Activated CD4-positive, alpha-beta T cell treated with anti-CD3 and anti-CD28 coated beads, Interleukin-2, Interleukin-4, amounts not matched to agents 100 ng/mL and 50 ng/mL, durations not matched to agents 16 hours and 8 hours (primary cell): Measurements from ENCODE around the gene SLC39A3.

Experiments used
- DNase-seq: peaks from one replicate; pipeline ENCODE4 v3.0.0-alpha.2; 2020; ENCODE audit warnings: low spot score

Gene SLC39A3

DNA sequence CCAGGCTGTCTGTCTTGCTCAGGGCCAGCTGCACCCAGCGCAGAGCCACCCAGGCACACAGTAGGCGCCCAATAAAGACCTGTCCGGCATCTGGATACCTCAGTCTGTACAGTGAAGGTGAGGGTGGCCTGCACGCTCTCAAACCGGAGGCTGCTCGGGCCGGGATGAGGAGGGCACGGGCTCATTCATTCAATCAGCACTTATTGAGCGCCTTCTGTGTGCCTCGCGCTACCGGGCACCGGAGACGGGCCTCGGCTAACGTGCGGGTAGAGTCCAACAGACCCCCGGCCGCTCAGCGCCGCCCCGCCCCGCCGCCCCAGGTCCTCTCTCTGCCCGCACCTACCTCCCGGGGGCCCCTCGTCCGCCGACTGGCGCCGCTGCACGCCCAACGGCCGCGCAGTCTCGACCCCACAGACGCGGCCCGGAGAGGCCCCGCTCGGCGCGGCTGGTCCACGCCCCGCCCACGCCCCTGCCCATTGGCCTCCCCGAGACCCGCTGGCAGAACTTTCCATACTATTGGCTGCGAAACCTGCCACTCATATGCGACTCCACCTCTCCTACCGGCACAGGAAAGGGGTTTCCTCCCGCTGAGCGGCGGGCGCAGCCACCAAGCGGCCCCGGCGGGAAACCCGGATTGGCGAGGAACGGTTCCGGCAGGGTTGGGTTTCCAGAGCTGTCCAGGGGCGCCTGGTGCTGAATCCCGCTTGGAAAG is at the start of gene SLC39A3:
Gene SLC39A3 (minus strand): TSS at position 416 of the 712 bp plus-strand sequence. CDS start 2,760 bp downstream, outside the sequence.
- peak; percentile 100 for DNase-seq

- no peak for DNase-seq
Measured at GRCh38 chr19:2788237-2788636, 48.4 kb upstream of the SLC39A3 start.

DNA sequence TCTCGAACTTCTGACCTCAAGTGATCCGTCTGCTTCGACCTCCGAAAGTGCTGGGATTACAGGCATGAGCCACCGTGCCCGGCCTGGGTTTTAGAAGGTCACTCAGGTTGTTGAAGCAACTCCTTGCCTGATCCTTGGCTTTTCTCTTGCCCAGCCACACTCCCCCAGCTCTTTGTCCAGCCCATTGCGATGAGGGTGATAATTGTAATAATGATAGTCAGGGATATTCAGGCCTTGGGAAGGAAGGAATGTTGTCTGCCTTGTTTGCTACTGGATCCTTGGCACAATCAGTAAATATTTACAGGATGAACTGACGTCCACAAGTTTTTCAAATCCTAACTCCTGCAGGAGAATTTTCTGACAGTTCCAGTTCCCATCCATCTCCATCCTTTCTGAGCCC is 47.3 kb upstream of the SLC39A3 start:
- DNase-seq = no peak

- DNase-seq = peak; percentile 99
Measured at GRCh38 chr19:2785244-2785997, 45.6 kb upstream of the SLC39A3 start, which contains the start of gene THOP1. THOP1 (plus strand) TSS chr19:2785503; CDS start chr19:2785663, 160 bp downstream.

GRCh38 chr19:2783781-2784145 is 43.9 kb upstream of the SLC39A3 start:
- no peak for DNase-seq

DNA sequence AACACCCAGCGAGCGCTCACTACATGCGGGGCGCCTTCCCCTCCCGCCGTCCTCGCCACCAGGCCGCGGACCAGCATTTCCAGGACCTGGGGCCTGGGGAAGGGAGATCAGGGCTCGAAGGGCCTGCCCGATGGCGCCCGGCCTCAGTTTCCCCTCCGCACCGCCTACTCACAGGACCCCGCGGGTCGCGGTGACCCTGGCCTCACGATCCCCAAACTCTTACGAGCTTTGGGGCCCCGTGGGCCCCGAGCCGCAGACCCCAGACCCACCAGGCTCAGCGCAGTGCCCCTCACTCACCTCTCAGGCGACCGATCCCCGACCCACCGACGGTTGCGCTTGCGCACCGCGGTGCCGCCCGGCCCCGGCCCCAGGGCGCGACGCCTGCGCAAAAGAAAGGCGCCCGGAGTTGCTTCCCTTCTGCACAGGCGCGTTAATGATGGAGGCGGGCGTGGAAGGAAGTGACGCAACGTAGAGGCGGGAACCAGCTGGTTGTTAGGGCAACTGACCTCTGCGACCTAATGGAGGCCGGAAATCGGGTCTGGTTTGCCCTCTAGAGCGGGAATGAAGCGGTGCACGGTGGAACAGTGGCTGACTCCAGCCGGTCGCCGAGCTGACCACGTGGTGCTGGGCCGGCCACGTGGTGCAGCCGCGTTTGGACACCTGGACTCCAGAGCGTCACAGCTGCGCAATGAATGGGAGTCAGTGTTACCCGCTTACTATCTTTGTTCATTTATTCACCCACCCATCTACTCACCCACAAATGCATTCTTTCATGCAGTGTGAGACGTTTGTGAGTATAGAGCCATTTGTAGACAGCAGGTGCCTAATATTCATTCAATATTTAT is 43.3 kb upstream of the SLC39A3 start, which contains the start of gene SGTA:
Gene SGTA (minus strand): TSS at position 338 of the 845 bp plus-strand sequence. CDS start 14,205 bp downstream, outside the sequence.
- DNase-seq = peak; percentile 99

DNA sequence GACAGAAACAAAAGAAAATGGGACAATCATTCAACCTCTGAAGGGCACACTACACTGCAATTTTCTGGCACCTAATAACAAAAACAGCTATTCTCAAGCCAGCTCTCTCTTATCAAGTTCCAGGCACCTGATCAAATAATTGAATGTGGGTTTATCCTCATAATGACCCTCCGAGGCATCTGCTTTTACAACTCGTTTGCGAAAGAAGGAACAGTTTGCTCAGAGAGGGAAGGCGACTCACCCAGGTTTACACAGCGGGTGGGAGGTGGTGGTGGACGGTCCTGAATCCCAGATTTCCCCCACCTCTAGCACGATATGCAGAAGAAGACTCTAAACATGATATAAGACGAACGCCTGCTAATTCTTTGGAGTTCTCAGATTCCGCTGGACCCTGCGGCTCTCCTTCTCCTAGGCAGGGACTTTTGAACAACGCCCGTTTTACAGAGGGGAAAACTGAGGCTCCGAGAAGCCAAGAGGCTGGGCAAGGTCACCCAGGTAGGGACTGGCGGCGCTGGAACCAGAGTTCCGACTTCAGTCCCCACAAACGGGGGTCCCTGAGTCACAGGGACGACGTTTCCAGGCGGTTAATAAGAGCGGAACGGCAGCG is 42.6 kb upstream of the SLC39A3 start:
- DNase-seq = no peak

DNA sequence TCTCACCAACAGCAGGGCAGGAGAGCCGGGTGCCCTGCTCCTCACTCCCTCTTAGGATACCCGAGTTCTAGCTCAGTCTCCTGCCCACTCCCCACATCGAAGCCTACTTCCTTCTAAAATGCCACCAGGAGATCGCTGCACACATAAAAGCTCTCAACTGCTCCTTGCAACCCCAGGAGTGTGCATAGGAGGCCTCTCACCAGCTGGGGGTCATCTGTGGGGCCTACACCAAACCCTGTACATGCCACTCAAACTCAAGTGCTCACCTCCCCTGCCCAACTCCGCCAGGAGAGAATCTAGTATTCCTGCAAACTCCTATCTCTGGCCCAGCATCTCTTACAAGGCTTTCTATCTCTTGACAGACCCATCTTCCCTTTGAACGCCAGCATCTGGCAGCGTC is 40.5 kb upstream of the SLC39A3 start:
- no peak for DNase-seq

- DNase-seq = no peak
Measured at GRCh38 chr19:2779121-2779740, 39.4 kb upstream of the SLC39A3 start.

DNA sequence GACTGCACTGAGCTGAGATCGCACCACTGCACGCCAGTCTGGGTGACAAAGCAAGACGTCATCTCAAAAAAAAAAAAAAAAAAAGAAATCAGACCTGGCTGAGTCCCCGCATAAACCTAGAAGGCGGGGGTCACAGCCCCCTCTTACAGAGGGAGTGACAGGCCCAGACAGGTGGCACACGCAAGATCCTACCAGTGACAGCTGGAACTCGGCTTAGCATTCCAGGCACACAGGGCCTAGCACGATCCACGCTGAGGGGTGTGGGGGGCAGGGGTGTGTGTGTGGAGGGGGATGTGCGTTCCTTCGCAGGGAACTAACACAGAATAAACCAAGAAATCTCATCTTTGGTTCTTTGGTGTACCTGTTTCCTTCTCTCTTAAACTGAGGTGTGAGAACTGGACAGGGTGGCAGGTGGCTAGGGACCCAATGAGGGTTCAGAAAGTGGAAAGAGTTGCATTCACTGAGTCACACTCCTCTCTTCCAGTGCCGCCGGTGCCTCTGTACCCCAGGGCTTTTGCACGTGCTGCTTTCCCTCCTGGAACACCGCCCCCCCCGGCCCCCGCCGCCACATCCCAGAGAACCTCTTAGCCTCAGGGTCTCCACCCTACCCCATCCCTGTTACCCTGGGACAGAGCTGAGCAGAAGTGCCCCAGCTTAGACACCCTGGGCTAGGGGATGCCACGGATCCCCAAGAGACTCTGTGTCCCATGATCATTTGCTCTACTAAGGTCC is 38.3 kb upstream of the SLC39A3 start:
- DNase-seq = no peak

GRCh38 chr19:2775556-2776430 is 36.0 kb upstream of the SLC39A3 start:
- DNase-seq = peak; percentile 74

- no peak for DNase-seq
Measured at GRCh38 chr19:2774953-2775555, 35.2 kb upstream of the SLC39A3 start.

- no peak for DNase-seq
Measured at GRCh38 chr19:2774083-2774679, 34.4 kb upstream of the SLC39A3 start.

- no peak for DNase-seq
Measured at GRCh38 chr19:2771786-2772674, 32.2 kb upstream of the SLC39A3 start.

DNA sequence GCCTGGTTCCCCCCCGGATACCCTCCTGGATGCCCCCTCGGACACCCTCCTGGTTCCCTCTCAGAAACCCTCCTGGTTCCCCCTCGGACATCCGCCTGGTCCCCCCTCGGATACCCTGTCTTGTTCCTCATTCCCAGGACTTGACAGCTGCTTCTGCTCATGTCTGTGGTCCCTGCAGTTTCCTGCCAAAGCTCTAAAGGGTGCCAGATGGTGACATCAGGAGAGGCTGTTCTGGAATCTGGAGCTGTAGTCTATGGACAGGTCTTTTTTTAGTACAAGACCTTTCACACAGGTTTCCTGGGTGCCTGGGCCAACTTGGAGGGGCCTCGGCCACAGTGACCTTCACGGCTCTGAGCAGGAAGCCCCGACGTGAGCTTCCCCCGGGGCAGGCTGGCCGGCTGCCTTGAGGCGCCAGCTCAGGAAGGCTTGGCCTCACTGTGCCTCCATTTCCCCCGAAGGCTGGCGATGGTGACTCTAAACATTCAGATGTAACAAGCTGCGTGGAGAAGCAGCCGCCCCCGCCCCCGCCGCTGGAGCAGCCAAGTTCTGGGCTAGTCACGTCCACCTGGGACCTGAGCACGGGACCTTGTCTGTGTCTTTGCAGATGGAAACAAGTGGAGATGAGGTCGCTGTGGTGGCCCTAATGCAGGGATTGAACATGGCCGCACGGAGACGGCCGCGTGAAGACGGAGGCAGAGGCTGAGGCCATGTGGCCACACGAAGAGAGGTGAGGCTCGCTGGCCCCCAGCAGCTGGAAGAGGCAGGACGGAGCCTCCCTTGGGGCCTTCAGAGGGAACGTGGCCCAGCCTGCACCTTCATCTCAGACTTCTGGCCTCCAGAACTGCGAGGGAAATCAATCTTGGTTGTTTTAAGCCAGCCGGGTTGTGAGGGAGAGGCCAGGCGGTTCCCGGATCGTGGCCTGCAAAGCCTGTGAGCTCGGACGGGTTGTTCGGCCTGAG is 30.5 kb upstream of the SLC39A3 start:
- no peak for DNase-seq

DNA sequence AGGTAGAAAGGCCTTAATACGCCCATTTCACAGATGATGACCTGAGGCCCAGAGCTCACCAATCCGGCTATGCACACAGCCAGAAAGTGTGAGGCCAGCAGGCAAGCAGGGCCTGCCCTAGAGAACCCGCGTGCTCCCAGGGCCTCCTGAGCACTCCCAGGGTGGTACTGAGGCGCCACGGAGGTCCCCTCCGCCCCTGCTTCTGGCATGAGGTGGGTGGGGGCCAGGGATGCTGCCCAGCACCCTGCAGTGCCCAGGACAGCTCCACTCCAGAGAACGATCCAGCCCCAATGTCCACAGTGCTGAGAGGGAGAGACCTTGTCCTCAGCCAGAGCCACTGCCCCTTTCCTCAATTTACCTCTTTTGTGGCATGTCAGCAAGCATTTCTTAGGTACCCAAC is 29.4 kb upstream of the SLC39A3 start:
- no peak for DNase-seq
